Measurements from ENCODE around the gene HIGD1A.

HIGD1A gene

DNA sequence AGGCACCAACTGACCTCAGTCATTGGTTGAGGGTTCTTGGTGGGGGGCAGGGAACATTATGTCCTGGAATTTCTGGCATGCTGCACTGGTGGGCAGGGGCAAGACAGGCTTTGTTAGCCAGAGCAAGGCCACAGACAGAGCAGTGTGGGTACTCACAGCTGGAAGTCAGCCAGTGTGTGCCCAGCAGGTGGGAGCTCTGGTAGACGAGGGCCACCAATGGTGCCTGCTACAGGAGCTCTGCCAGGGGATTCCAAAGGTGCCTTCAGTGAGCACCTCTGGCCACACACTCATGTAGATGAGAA is 40.1 kb upstream of the HIGD1A start:
- DNase-seq (ENCODE audit: low read depth, low spot score), result no peak
- no peak overlapping the region for H3K27ac ChIP-seq (ENCODE audit: low read length)
- no CpG with 5 or more reads among the region's 1 CpG for WGBS (ENCODE audit: insufficient coverage, insufficient read length)
- H3K9me3 ChIP-seq (ENCODE audit: control insufficient read depth, insufficient read depth, low read length), result no peaks in the 10 kb centered on the region
- no peaks in the 10 kb centered on the region for H3K36me3 ChIP-seq (ENCODE audit: control insufficient read depth, insufficient read depth, low read length)
- no peaks in the 10 kb centered on the region for H3K27me3 ChIP-seq (ENCODE audit: control insufficient read depth, insufficient read depth, low read length)
- peaks cover 5% of the 10 kb centered on the region; the same call in 1 of the 2 replicates for H3K4me1 ChIP-seq (ENCODE audit: control insufficient read depth, insufficient read depth, low read length)
- no peak overlapping the region for H3K4me3 ChIP-seq (ENCODE audit: low read length)

DNA sequence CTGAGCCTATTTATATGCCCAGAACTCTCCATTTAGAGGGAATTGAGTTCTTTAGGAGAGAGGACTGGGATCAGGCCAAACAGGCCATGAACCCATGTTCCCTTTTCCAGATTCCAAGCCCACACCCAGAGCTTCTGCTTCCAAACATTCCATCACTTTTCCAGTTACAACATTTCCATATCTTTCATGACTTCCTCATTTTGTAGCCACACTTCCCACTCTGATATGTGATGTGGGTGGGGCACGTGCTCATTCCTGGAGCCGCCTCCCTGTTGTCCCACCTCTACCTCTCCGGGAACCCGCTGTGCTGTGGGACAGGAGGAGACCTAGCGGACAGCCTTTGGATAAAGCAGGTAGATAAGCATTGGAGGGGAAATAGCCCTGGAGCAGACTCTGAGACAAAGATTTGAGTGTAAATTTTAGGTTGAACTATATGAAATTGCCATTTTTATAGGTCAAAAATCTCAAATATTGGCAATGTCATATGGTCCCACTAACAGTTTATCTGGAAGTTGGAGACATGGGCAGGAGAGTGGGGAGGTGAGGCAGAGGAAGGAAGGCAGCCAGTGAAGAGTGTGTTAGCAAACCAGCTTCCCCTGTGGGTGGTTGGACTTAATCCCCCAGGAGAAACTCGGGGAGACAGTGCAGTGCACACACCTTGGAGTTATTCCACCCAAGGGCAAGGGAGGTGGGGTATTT is 39.6 kb upstream of the HIGD1A start:
- H3K9me3 ChIP-seq (ENCODE audit: control insufficient read depth, insufficient read depth, low read length), result no peaks in the 10 kb centered on the region
- no peak for DNase-seq (ENCODE audit: low read depth, low spot score)
- H3K4me3 ChIP-seq (ENCODE audit: low read length), result no peak overlapping the region
- H3K4me1 ChIP-seq (ENCODE audit: control insufficient read depth, insufficient read depth, low read length), result peaks cover 5% of the 10 kb centered on the region; the same call in 1 of the 2 replicates
- no peaks in the 10 kb centered on the region for H3K36me3 ChIP-seq (ENCODE audit: control insufficient read depth, insufficient read depth, low read length)
- H3K27me3 ChIP-seq (ENCODE audit: control insufficient read depth, insufficient read depth, low read length), result no peaks in the 10 kb centered on the region
- no CpG with 5 or more reads among the region's 6 CpGs for WGBS (ENCODE audit: insufficient coverage, insufficient read length)
- H3K27ac ChIP-seq (ENCODE audit: low read length), result no peak overlapping the region

DNA sequence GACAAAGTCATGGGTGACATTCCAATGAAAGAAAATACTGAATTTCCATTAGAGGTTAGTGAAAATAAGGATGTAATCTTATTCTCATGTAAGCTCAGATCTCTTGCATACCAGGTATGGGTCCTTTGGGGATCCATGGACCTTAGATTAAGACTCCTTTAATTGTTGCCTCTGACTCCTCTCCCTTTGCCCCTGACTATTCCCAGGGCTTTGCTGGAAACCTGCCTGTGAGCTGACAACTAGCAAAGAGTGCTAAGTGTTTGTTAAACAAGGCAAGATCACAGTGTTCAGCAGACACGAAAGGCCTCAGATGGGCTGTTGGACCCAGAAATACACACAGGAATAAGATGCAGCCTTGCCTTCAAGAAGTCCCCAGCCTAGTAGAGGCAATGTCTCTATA is 37.0 kb upstream of the HIGD1A start:
- no peak for DNase-seq (ENCODE audit: low read depth, low spot score)
- H3K36me3 ChIP-seq (ENCODE audit: control insufficient read depth, insufficient read depth, low read length), result no peaks in the 10 kb centered on the region
- no peaks in the 10 kb centered on the region for H3K27me3 ChIP-seq (ENCODE audit: control insufficient read depth, insufficient read depth, low read length)
- peaks cover 5% of the 10 kb centered on the region; the same call in 1 of the 2 replicates for H3K4me1 ChIP-seq (ENCODE audit: control insufficient read depth, insufficient read depth, low read length)
- WGBS (ENCODE audit: insufficient coverage, insufficient read length), result no CpG with 5 or more reads among the region's 1 CpG
- H3K27ac ChIP-seq (ENCODE audit: low read length), result no peak overlapping the region
- H3K4me3 ChIP-seq (ENCODE audit: low read length), result no peak overlapping the region
- no peaks in the 10 kb centered on the region for H3K9me3 ChIP-seq (ENCODE audit: control insufficient read depth, insufficient read depth, low read length)

DNA sequence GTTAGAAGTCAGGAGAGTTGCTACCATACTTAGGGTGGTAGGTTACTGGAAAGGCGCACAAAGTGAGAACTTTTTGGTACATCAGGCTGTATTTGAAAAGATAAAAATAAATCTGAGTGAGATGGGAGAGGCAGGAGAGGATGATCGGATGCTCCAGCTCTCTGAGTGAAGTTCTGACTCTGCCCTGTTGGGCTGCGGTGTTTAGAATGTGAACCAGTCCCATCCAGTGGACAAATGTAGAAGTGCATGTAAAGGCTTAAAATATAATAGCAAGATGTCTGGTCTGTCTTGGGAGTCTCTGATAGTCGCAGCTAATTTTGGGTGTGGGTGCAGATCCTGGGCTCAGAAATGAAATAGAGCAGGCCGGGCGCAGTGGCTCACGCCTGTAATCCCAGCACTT is 35.3 kb upstream of the HIGD1A start:
- DNase-seq (ENCODE audit: low read depth, low spot score), result no peak
- no CpG with 5 or more reads among the region's 7 CpGs for WGBS (ENCODE audit: insufficient coverage, insufficient read length)
- Histone ChIP-seq H3K9me3 (ENCODE audit: control insufficient read depth, insufficient read depth, low read length) (no peaks in the 10 kb centered on the region), H3K27ac (ENCODE audit: low read length) (no peak overlapping the region), H3K27me3 (ENCODE audit: control insufficient read depth, insufficient read depth, low read length) (no peaks in the 10 kb centered on the region), H3K4me1 (ENCODE audit: control insufficient read depth, insufficient read depth, low read length) (peaks cover 5% of the 10 kb centered on the region; the same call in 1 of the 2 replicates), H3K4me3 (ENCODE audit: low read length) (no peak overlapping the region), H3K36me3 (ENCODE audit: control insufficient read depth, insufficient read depth, low read length) (no peaks in the 10 kb centered on the region)

DNA sequence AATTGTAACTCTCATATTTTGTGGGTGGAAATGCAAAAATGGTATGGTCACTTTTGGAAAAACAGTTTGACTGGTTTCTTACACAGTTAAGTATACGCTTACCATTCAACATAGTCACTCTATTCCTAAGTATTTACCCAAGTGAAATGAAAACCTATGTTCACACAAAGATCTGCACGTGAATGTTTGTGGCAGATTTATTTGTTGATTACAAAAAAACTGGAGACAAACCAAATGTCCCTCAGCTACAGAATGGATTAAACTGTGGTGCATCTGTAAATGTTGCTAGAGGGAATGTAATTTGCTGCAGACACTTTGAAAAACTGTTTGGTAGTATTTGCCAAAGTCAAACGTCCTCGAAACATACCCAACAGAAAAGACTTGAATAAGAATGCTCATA is 34.3 kb upstream of the HIGD1A start:
- Histone ChIP-seq H3K9me3 (ENCODE audit: control insufficient read depth, insufficient read depth, low read length) (no peaks in the 10 kb centered on the region), H3K36me3 (ENCODE audit: control insufficient read depth, insufficient read depth, low read length) (no peaks in the 10 kb centered on the region), H3K27me3 (ENCODE audit: control insufficient read depth, insufficient read depth, low read length) (no peaks in the 10 kb centered on the region), H3K4me3 (ENCODE audit: low read length) (no peak overlapping the region), H3K4me1 (ENCODE audit: control insufficient read depth, insufficient read depth, low read length) (no peaks in the 10 kb centered on the region), H3K27ac (ENCODE audit: low read length) (no peak overlapping the region)
- no peak for DNase-seq (ENCODE audit: low read depth, low spot score)
- WGBS (ENCODE audit: insufficient coverage, insufficient read length), result no CpG with 5 or more reads among the region's 4 CpGs

DNA sequence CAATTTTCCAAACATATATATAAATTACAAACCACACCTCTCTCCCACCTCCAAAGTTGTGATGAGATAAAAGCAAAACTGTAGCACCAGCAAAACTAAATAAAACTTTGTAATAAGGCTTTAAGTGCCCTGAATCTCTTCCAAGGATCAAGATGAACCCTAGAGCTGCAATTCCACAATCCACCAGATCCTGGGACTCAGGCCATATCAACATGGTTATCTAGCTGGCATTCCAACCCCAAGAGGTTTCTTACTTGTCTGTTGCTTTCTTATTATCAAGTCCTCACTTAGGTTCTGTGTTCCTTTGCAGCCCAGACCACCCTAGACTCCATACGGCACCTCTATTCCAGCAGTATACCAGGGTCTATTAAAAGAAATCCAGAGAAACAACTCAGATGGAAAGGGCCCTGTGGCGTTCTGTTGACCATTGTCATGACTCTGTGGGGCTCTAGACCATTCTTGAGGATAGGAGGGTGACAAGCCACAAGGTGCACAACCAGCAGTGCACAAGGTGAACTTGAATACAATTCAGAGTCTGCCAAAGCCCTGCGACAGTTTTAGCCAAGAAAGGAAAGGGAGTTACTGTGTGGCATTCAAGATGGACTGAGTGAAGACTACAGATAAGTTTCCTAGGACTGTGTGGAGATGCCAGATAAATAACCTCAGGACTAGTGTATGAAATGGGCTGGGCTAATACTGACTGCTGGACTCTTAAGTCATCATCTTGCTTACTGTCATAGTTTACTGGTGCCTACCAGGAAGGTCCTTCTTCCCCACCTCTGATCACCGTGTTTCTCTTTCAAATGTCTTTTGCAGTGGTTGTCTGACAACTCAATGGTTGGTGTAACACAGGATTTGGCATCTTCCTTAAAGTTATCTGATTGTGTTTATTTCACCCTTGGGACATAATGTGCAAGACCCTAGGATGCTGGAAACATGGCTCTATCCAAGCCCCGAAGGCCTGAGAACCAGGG is 32.1 kb upstream of the HIGD1A start:
- no CpG with 5 or more reads among the region's 5 CpGs for WGBS (ENCODE audit: insufficient coverage, insufficient read length)
- H3K4me3 ChIP-seq (ENCODE audit: low read length), result no peak overlapping the region
- H3K4me1 ChIP-seq (ENCODE audit: control insufficient read depth, insufficient read depth, low read length), result peaks cover under 1% of the 10 kb centered on the region; the same call in 1 of the 2 replicates

DNA sequence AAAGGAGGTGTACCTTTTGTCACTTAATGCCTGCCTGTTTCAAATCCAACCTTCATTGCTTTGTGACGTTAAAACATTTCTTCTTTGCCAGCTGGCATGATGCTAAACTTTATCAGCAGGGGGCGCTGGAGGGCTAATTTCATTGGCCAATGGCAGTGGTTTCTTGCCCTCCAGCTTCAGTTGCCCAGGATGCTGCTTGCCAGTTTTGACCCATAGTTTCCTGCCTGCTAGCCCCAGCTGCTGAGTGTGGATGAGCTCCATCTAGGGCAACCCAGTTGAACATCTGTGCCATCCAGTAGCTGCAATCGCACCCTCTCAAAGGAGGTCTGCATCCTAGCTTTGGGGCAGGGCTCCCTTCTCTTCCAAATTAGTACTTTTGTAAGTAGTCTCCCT is 27.0 kb upstream of the HIGD1A start:
- no CpG with 5 or more reads among the region's 3 CpGs for WGBS (ENCODE audit: insufficient coverage, insufficient read length)
- H3K4me1 ChIP-seq (ENCODE audit: control insufficient read depth, insufficient read depth, low read length), result peaks cover 2% of the 10 kb centered on the region; the same call in 1 of the 2 replicates
- peak; percentile 45 for DNase-seq (ENCODE audit: low read depth, low spot score)
- no peaks in the 10 kb centered on the region for H3K27me3 ChIP-seq (ENCODE audit: control insufficient read depth, insufficient read depth, low read length)
- no peak overlapping the region for H3K27ac ChIP-seq (ENCODE audit: low read length)
- H3K4me3 ChIP-seq (ENCODE audit: low read length), result no peak overlapping the region
- H3K36me3 ChIP-seq (ENCODE audit: control insufficient read depth, insufficient read depth, low read length), result no peaks in the 10 kb centered on the region
- H3K9me3 ChIP-seq (ENCODE audit: control insufficient read depth, insufficient read depth, low read length), result no peaks in the 10 kb centered on the region

More for the DNA sequence above, 32.1 kb upstream of the HIGD1A start:
- no peak overlapping the region for H3K27ac ChIP-seq (ENCODE audit: low read length)
- no peak for DNase-seq (ENCODE audit: low read depth, low spot score)
- H3K27me3 ChIP-seq (ENCODE audit: control insufficient read depth, insufficient read depth, low read length), result no peaks in the 10 kb centered on the region
- H3K36me3 ChIP-seq (ENCODE audit: control insufficient read depth, insufficient read depth, low read length), result no peaks in the 10 kb centered on the region
- H3K9me3 ChIP-seq (ENCODE audit: control insufficient read depth, insufficient read depth, low read length), result no peaks in the 10 kb centered on the region

DNA sequence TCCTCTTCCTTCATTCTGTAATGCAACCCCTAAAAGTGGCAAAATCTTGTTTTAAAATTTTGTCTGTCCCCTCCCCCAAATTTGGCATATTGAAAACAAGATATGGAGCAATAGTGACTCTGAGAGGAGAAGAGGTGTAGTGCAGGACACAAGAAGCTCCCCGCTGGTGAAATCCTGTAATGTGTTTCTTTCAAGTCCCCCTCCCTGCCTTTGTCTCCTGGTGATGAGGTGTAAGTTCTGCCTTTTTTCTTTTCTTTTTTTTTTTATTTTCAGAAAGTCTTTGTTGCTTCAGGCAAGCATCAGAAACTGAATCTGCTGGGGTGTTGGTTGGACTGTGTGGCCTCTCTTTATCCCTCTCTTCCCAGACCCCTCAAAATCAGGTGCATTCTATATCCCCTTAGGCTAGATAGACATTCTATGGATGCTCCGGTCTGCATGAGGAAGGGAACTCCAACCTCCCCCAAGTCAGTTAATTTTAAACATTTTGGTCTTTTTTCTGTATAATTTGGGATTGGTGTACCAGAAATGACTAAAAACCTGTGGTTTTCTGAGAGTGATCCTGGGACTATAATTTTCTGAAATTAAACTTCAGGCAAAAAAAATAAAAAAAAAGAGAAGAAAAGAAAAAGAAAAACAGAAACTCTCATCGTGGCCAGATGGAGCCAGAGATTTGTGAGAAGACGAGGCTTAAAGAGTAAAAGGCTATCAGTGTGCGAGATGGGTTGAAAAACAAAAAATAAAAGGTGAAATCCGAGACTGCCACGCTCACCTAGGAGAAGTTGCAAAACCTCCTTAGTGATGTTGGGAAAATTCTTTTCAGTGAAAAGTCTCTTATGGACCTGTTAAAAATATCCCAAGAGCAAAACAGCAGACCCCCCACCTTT is 26.4 kb upstream of the HIGD1A start:
- WGBS (ENCODE audit: insufficient coverage, insufficient read length), result no CpG with 5 or more reads among the region's 7 CpGs
- peak; percentile 39 for DNase-seq (ENCODE audit: low read depth, low spot score)
- Histone ChIP-seq H3K9me3 (ENCODE audit: control insufficient read depth, insufficient read depth, low read length) (no peaks in the 10 kb centered on the region), H3K4me1 (ENCODE audit: control insufficient read depth, insufficient read depth, low read length) (peaks cover 2% of the 10 kb centered on the region; the same call in 1 of the 2 replicates), H3K4me3 (ENCODE audit: low read length) (no peak overlapping the region), H3K27me3 (ENCODE audit: control insufficient read depth, insufficient read depth, low read length) (no peaks in the 10 kb centered on the region), H3K27ac (ENCODE audit: low read length) (no peak overlapping the region), H3K36me3 (ENCODE audit: control insufficient read depth, insufficient read depth, low read length) (no peaks in the 10 kb centered on the region)

DNA sequence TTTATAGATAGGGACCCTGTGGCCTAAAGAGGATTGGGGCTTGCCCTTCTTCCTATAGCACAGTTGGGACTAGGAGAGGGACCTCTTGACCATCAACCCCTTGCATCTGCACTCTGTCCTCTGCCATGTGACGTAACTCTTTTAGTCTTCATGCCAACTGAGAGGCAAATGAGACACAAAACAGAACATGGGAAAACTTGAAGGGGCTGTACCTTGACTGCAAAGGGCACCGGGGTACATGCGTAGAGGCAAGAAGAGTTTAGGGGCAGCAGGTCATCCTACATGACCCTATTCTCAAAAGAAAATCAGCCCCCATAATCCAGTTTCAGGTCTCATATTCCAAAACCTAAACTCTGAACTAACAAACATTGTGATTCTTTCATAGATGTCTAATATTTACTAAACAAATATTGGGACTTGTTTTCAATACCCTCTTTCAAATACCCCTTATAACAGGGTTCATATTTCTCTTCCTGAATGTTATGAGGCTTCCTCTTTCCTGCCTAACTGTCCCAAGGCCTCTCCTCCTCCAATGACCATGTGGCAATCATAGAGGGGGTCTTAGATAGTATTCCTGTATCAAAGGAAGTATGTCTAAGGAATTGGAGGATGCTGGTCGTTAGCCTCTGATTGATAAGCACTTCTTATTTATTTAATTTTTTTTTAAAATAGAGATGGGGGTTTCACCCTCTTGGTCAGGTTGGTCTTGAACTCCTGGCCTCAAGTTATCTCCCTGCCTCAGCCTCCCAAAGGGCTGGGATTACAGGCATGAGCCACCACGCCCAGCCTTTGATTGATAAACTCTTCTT is 25.5 kb upstream of the HIGD1A start:
- Histone ChIP-seq H3K27me3 (ENCODE audit: control insufficient read depth, insufficient read depth, low read length) (no peaks in the 10 kb centered on the region), H3K4me3 (ENCODE audit: low read length) (no peak overlapping the region), H3K4me1 (ENCODE audit: control insufficient read depth, insufficient read depth, low read length) (peaks cover 2% of the 10 kb centered on the region; the same call in 1 of the 2 replicates), H3K9me3 (ENCODE audit: control insufficient read depth, insufficient read depth, low read length) (no peaks in the 10 kb centered on the region), H3K27ac (ENCODE audit: low read length) (no peak overlapping the region), H3K36me3 (ENCODE audit: control insufficient read depth, insufficient read depth, low read length) (no peaks in the 10 kb centered on the region)
- no peak for DNase-seq (ENCODE audit: low read depth, low spot score)
- no CpG with 5 or more reads among the region's 5 CpGs for WGBS (ENCODE audit: insufficient coverage, insufficient read length)

All from iPS DF 6.9 (cell line).